Suprapubic skin (tissue), 4 donors: Measurements from ENCODE around the gene EHBP1L1. TPM values are rescaled to one million over a fixed set of nuclear protein-coding genes. Genes with fewer than 3 reads are reported as not detected.
A peak's percentile ranks its signal among the peaks of the same experiment; 100 is the strongest.

Source experiments
- DNase-seq, 2 donors: peaks; one replicate each; pipeline ENCODE4 v3.0.0-alpha.2; 2019; ENCODE audit warnings: low spot score in 2 of 2
- H3K27ac ChIP-seq: fragments of 200-600 bp; sonication (generic); one replicate; pipeline ENCODE4 v1.5.1; 2019
- H3K27me3 ChIP-seq: fragments of 200-600 bp; sonication (generic); one replicate; pipeline ENCODE4 v1.5.1; 2019
- H3K36me3 ChIP-seq: fragments of 200-600 bp; sonication (generic); one replicate; pipeline ENCODE4 v1.5.1; 2019
- H3K4me1 ChIP-seq: fragments of 200-600 bp; sonication (generic); one replicate; pipeline ENCODE4 v1.5.1; 2019
- H3K4me3 ChIP-seq: fragments of 200-600 bp; sonication (generic); one replicate; pipeline ENCODE4 v1.5.1; 2019; ENCODE audit warnings: mild to moderate bottlenecking
- H3K9me3 ChIP-seq: fragments of 200-600 bp; sonication (generic); one replicate; pipeline ENCODE4 v1.5.1; 2019
- EP300 ChIP-seq: sonication (generic); formaldehyde crosslinking; IDR thresholded peaks from one replicate; pipeline ENCODE4 v1.6.1; 2017; ENCODE audit warnings: antibody characterized with exemption
- POLR2A ChIP-seq, 2 donors: fragments of 450-650 bp; IDR thresholded peaks; one replicate each; pipeline ENCODE4 v1.6.1; 2017; ENCODE audit warnings: antibody characterized with exemption in 2 of 2, mild to moderate bottlenecking in 2 of 2, moderate library complexity in 2 of 2
- POLR2AphosphoS5 ChIP-seq, 3 donors: sonication (generic); formaldehyde crosslinking; IDR thresholded peaks; one replicate each; pipeline ENCODE4 v1.6.1; 2017; ENCODE audit warnings: antibody characterized with exemption in 3 of 3
- WGBS: methylation state at CpG from one replicate; pipeline ENCODE4 v1.1.5; 2018; 5-methylcytosine and 5-hydroxymethylcytosine counted together
- total RNA-seq, 4 donors: library from RNA; depleted of rRNA; stranded (reverse); fragments of >200 nt; gene quantifications; one replicate each; pipeline ENCODE4 v1.1.0, GENCODE V29; 2016
- TF ChIP-seq, protein P1 (sequence below), 2 donors: fragments of 200-600 bp in 1 of 2; fragments of 450-650 bp in 1 of 2; sonication (generic) in 1 of 2; IDR thresholded peaks; one replicate each; pipeline ENCODE4 v1.5.1; 2016 to 2019; ENCODE audit warnings: antibody characterized with exemption in 2 of 2, mild to moderate bottlenecking in 1 of 2, moderate library complexity in 1 of 2

Gene EHBP1L1
- total RNA-seq, 4 donors from 2014 or later, result 40.3 to 150 (median 56.2) TPM

DNA sequence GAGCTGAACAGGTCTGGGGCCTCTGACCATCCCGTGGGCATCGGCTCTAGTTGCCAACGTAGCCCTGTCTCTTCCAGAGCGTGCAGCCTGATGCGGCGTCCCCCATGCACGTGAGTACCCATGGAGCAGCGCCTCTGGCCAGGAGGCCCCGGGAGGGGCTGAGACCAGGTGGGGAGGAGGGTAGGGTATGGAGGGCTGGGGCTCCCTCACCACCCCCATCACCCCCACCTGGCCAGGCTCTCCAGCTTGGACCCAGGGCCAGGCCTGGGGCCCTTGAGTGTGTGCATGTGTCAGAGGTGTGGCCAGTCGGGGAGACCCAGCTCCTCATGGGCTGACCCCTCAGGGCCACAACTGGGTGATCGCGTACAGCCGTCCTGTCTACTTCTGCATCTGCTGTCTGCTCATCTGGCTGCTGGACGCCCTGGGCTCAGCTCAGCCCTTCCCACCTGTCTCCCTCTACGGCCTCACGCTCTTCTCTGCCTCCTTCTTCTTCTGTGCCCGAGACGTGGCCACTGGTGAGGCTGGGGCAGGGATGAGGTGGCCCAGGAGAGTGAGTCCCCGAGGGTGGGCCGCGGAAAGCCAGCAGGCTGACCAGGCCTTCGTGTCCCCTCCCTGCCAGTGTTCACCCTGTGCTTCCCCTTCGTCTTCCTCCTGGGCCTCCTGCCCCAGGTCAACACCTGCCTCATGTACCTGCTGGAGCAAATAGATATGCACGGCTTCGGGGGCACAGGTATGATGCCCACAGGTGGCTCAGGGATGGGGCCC lies 48.2 kb downstream of the EHBP1L1 start:
- no peaks in the 10 kb centered on the region for H3K4me1 ChIP-seq
- no peaks in the 10 kb centered on the region for H3K27me3 ChIP-seq
- no peak overlapping the region for H3K27ac ChIP-seq
- no peak for DNase-seq
- H3K9me3 ChIP-seq, result no peaks in the 10 kb centered on the region
- no peak overlapping the region for H3K4me3 ChIP-seq
- TF ChIP-seq EP300 (no peak), POLR2AphosphoS5 (IDR thresholded peaks at IDR 0.05) (no peak), POLR2A (IDR thresholded peaks at IDR 0.05) (no peak)
- TF ChIP-seq, protein P1, sequence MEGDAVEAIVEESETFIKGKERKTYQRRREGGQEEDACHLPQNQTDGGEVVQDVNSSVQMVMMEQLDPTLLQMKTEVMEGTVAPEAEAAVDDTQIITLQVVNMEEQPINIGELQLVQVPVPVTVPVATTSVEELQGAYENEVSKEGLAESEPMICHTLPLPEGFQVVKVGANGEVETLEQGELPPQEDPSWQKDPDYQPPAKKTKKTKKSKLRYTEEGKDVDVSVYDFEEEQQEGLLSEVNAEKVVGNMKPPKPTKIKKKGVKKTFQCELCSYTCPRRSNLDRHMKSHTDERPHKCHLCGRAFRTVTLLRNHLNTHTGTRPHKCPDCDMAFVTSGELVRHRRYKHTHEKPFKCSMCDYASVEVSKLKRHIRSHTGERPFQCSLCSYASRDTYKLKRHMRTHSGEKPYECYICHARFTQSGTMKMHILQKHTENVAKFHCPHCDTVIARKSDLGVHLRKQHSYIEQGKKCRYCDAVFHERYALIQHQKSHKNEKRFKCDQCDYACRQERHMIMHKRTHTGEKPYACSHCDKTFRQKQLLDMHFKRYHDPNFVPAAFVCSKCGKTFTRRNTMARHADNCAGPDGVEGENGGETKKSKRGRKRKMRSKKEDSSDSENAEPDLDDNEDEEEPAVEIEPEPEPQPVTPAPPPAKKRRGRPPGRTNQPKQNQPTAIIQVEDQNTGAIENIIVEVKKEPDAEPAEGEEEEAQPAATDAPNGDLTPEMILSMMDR (IDR thresholded peaks at IDR 0.05), result no peak
- WGBS, result 93% methylated on average over 21 of the region's 25 CpGs
- H3K36me3 ChIP-seq, result peaks cover 97% of the 10 kb centered on the region

DNA sequence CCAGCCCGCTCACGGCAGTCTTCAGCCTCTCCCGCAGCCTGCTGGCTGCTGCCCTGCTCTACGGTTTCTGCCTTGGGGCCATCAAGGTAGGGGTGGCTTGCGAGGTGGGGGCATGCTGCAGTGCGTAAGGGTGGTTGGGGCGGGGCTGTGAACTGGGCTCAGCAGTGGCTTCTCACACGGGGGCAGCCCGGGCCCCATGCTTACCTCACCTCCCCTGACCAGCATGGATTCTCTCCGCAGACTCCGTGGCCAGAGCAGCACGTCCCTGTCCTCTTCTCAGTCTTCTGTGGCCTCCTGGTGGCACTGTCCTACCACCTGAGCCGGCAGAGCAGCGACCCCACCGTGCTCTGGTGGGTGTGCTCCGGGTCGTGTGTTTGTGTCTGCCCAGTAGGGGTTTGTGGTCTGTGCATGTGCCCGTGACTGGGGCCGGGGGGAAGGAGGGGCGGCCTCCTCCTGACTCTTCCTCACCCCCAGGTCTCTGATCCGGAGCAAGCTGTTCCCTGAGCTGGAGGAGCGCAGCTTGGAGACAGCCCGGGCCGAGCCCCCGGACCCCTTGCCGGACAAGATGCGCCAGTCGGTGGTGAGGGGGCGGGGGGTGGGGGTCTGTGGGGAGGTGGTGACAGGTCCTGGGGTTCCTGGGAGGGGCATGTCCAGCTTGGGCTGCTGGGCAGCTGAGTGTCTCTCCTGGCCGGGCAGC lies 49.2 kb downstream of the EHBP1L1 start:
- Histone ChIP-seq H3K9me3 (no peaks in the 10 kb centered on the region), H3K4me1 (no peaks in the 10 kb centered on the region), H3K36me3 (peaks cover 97% of the 10 kb centered on the region), H3K4me3 (no peak overlapping the region), H3K27me3 (no peaks in the 10 kb centered on the region), H3K27ac (no peak overlapping the region)
- 97% methylated on average over 12 of the region's 30 CpGs for WGBS
- DNase-seq, result no peak
- TF ChIP-seq POLR2A (IDR thresholded peaks at IDR 0.05) (no peak), EP300 (no peak), POLR2AphosphoS5 (IDR thresholded peaks at IDR 0.05) (no peak)
- TF ChIP-seq, protein P1 (IDR thresholded peaks at IDR 0.05), result no peak

DNA sequence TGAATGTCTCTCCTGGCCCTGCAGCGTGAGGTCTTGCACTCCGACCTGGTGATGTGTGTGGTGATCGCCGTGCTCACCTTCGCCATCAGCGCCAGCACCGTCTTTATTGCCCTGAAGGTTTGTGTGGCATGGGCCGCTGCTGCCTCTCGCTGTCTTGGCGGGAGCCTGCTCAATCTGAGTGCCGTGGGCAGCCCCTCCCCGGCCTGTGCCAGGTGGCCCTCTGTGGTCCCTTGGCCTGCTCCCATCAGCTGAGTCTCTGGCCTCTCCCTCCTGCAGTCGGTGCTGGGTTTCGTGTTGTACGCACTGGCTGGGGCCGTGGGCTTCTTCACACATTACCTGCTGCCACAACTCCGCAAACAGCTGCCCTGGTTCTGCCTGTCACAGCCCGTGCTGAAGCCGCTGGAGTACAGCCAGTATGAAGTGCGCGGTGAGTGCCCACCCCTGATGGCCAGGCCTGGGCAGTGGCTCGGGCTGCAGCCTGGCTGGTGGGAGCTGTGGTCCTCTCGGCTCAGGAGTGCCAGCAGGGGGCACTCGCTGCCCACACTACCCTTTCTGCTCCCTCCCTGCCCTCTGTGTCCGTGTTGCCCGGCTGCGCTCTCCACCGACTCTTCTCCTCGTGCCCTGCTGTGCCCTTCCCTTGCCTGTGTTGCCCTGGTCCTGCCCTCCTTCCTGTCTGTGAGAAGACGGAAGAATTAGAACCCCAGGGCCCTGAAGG lies 49.9 kb downstream of the EHBP1L1 start:
- Histone ChIP-seq H3K4me3 (no peak overlapping the region), H3K4me1 (no peaks in the 10 kb centered on the region), H3K27me3 (no peaks in the 10 kb centered on the region), H3K9me3 (no peaks in the 10 kb centered on the region), H3K36me3 (peaks cover 97% of the 10 kb centered on the region), H3K27ac (no peak overlapping the region)
- no peak for DNase-seq
- 64% methylated on average over 26 of the region's 30 CpGs for WGBS
- TF ChIP-seq EP300 (no peak), POLR2AphosphoS5 (IDR thresholded peaks at IDR 0.05) (no peak), POLR2A (IDR thresholded peaks at IDR 0.05) (no peak)
- TF ChIP-seq, protein P1 (IDR thresholded peaks at IDR 0.05), result peak; percentile 27 to 39

DNA sequence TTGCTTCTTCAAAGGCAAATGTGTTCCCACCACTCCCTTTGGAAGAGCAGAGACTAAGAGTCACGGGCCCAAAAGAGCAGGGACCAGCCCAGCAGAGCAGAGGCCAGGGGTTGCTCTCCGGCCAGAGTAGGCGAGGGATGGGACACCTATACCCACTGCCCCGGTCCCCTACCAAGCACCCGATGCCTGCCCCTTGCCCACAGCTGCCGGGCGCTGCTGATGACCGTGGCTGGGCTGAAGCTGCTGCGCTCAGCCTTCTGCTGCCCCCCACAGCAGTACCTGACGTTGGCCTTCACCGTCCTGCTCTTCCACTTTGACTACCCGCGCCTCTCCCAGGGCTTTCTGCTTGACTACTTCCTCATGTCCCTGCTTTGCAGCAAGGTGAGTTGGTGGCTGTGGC lies 51.3 kb downstream of the EHBP1L1 start:
- peaks cover 96% of the 10 kb centered on the region for H3K36me3 ChIP-seq
- H3K27ac ChIP-seq, result no peak overlapping the region
- no peaks in the 10 kb centered on the region for H3K27me3 ChIP-seq
- no peak for TF ChIP-seq POLR2A (IDR thresholded peaks at IDR 0.05)
- no peak overlapping the region for H3K4me3 ChIP-seq
- H3K9me3 ChIP-seq, result no peaks in the 10 kb centered on the region
- DNase-seq, result no peak
- WGBS, result 98% methylated on average over 12 of the region's 13 CpGs
- H3K4me1 ChIP-seq, result no peaks in the 10 kb centered on the region

DNA sequence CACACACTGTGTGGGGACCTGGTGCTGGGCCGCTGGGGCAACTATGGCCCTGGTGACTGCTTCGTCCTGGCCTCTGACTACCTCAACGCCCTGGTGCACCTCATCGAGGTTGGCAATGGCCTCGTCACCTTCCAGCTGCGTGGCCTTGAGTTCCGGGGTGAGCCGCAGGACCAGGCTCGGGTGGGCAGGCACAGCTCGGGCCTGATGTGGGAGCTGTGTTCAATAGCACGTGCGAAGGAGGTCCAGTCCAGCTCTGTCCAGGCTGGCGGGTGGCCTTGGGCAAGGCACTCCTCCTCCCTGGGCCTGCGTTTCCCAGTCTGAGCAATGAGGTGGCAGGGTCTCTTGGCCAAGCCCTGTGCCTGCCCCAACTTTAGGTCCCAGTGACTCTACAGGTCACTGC lies 53.7 kb downstream of the EHBP1L1 start:
- no peak for DNase-seq
- Histone ChIP-seq H3K4me3 (no peak overlapping the region), H3K27me3 (no peaks in the 10 kb centered on the region), H3K36me3 (peaks cover 91% of the 10 kb centered on the region), H3K27ac (no peak overlapping the region), H3K4me1 (no peaks in the 10 kb centered on the region), H3K9me3 (no peaks in the 10 kb centered on the region)
- WGBS, result 86% methylated on average over 6 of the region's 14 CpGs
- TF ChIP-seq POLR2AphosphoS5 (IDR thresholded peaks at IDR 0.05), result no peak
- TF ChIP-seq, protein P1 (IDR thresholded peaks at IDR 0.05), result no peak
- TF ChIP-seq POLR2A (IDR thresholded peaks at IDR 0.05), result no peak
- TF ChIP-seq EP300, result no peak
